ENCODE data around the gene SLC49A3. TPM values are rescaled to one million over a fixed set of nuclear protein-coding genes. Genes with fewer than 3 reads are reported as not detected.

The SLC49A3 gene
- polyA plus RNA-seq (2012; ENCODE audit: insufficient read length, low read depth), result 1.5 TPM

GRCh38 chr4:688854-689681 lies at the start of gene SLC49A3:
SLC49A3 (minus strand) TSS chr4:689151; CDS start chr4:689127, 24 bp downstream.
- TF ChIP-seq SIN3A (IDR thresholded peaks at IDR 0.05; ENCODE audit: borderline replicate concordance, insufficient read depth, low read length) (no peak), FOXP2 (optimal IDR thresholded peaks at IDR 0.05; ENCODE audit: borderline replicate concordance, extremely low read depth, extremely low read length, insufficient read depth) (no peak), POLR2AphosphoS5 (IDR thresholded peaks at IDR 0.05; ENCODE audit: low read depth, low read length) (no peak), TAF1 (IDR thresholded peaks at IDR 0.05; ENCODE audit: borderline replicate concordance, insufficient read depth, low read length) (no peak), REST (IDR thresholded peaks at IDR 0.05; ENCODE audit: insufficient read depth in 1 of 2, low read depth in 2 of 2, low read length in 2 of 2) (no peak)

GRCh38 chr4:735583-735982 lies 46.6 kb upstream of the SLC49A3 start:
- TF ChIP-seq REST (IDR thresholded peaks at IDR 0.05; ENCODE audit: insufficient read depth in 1 of 2, low read depth in 2 of 2, low read length in 2 of 2), result no peak
- TF ChIP-seq POLR2AphosphoS5 (IDR thresholded peaks at IDR 0.05; ENCODE audit: low read depth, low read length), result no peak
- TF ChIP-seq TAF1 (IDR thresholded peaks at IDR 0.05; ENCODE audit: borderline replicate concordance, insufficient read depth, low read length), result no peak
- TF ChIP-seq SIN3A (IDR thresholded peaks at IDR 0.05; ENCODE audit: borderline replicate concordance, insufficient read depth, low read length), result no peak
- no peak for TF ChIP-seq FOXP2 (optimal IDR thresholded peaks at IDR 0.05; ENCODE audit: borderline replicate concordance, extremely low read depth, extremely low read length, insufficient read depth)

GRCh38 chr4:734951-735350 lies 46.0 kb upstream of the SLC49A3 start:
- TF ChIP-seq TAF1 (IDR thresholded peaks at IDR 0.05; ENCODE audit: borderline replicate concordance, insufficient read depth, low read length) (no peak), FOXP2 (optimal IDR thresholded peaks at IDR 0.05; ENCODE audit: borderline replicate concordance, extremely low read depth, extremely low read length, insufficient read depth) (no peak), POLR2AphosphoS5 (IDR thresholded peaks at IDR 0.05; ENCODE audit: low read depth, low read length) (no peak), SIN3A (IDR thresholded peaks at IDR 0.05; ENCODE audit: borderline replicate concordance, insufficient read depth, low read length) (no peak), REST (IDR thresholded peaks at IDR 0.05; ENCODE audit: insufficient read depth in 1 of 2, low read depth in 2 of 2, low read length in 2 of 2) (no peak)

GRCh38 chr4:734075-734474 lies 45.1 kb upstream of the SLC49A3 start:
- TF ChIP-seq REST (IDR thresholded peaks at IDR 0.05; ENCODE audit: insufficient read depth in 1 of 2, low read depth in 2 of 2, low read length in 2 of 2) (no peak), SIN3A (IDR thresholded peaks at IDR 0.05; ENCODE audit: borderline replicate concordance, insufficient read depth, low read length) (no peak), POLR2AphosphoS5 (IDR thresholded peaks at IDR 0.05; ENCODE audit: low read depth, low read length) (no peak), TAF1 (IDR thresholded peaks at IDR 0.05; ENCODE audit: borderline replicate concordance, insufficient read depth, low read length) (no peak), FOXP2 (optimal IDR thresholded peaks at IDR 0.05; ENCODE audit: borderline replicate concordance, extremely low read depth, extremely low read length, insufficient read depth) (no peak)

Data from PFSK-1 (cell line).